ENCODE results near the gene RIPOR2. TPM values are rescaled to one million over a fixed set of nuclear protein-coding genes. Genes with fewer than 3 reads are reported as not detected.
A peak's percentile ranks its signal among the peaks of the same experiment; 100 is the strongest.

RIPOR2 gene
- total and polyA plus RNA-seq, 10 of the 15 experiments (the other 5 are each of a cell fraction or from before 2014, with no cell fraction given) = 22.2 to 48.2 (median 34.7) TPM

GRCh38 chr6:24936641-24937317 is 1.0 kb upstream of the RIPOR2 start (continued):
- no peak for TF ChIP-seq SREBF2 (IDR thresholded peaks at IDR 0.05; ENCODE audit: low read length)
- TF ChIP-seq CHD4 (IDR thresholded peaks at IDR 0.05) = no peak
- no peak for TF ChIP-seq KLF5 (IDR thresholded peaks at IDR 0.05; ENCODE audit: partially characterized antibody)
- TF ChIP-seq ESRRA (IDR thresholded peaks at IDR 0.05; ENCODE audit: low read length) = no peak
- no peak for TF ChIP-seq HCFC1 (IDR thresholded peaks at IDR 0.05; ENCODE audit: low read length)
- no peak for TF ChIP-seq SIX5 (IDR thresholded peaks at IDR 0.05; ENCODE audit: low read depth, low read length, severe bottlenecking)
- TF ChIP-seq MYC (IDR thresholded peaks at IDR 0.05; ENCODE audit: insufficient read depth, insufficient read length, insufficient replicate concordance, low read length, severe bottlenecking) = no peak
- no peak for TF ChIP-seq CEBPZ (IDR thresholded peaks at IDR 0.05; ENCODE audit: low read depth, low read length)
- peak; percentile 35; the same call in 1 of the 2 replicates for TF ChIP-seq ELK1 (IDR thresholded peaks at IDR 0.05; ENCODE audit: low read depth, low read length)
- no peak for TF ChIP-seq ZBTB40 (IDR thresholded peaks at IDR 0.05; ENCODE audit: borderline replicate concordance)
- no peak for TF ChIP-seq YBX1 (IDR thresholded peaks at IDR 0.05)
- no peak for TF ChIP-seq MTA3 (IDR thresholded peaks at IDR 0.05; ENCODE audit: borderline replicate concordance, low read length)
- TF ChIP-seq ZBTB11 (CRISPR knock-in tag; IDR thresholded peaks at IDR 0.05) = no peak
- peak; percentile 92; the same call in 1 of the 2 replicates for TF ChIP-seq STAT3 (IDR thresholded peaks at IDR 0.05; ENCODE audit: low read depth, low read length)
- 0 out of 2 replicates have a peak, but pooled peaks have one; percentile 41 for TF ChIP-seq RCOR1 (conservative IDR thresholded peaks at IDR 0.05; ENCODE audit: low read depth, low read length)
- peak; percentile 77 for TF ChIP-seq ZBED1 (IDR thresholded peaks at IDR 0.05; ENCODE audit: borderline replicate concordance)
- TF ChIP-seq CREM (IDR thresholded peaks at IDR 0.05; ENCODE audit: low read depth) = peak; percentile 86
- TF ChIP-seq JUND (IDR thresholded peaks at IDR 0.05; ENCODE audit: low read depth, low read length) = peak; percentile 91
- TF ChIP-seq NFYA (IDR thresholded peaks at IDR 0.05; ENCODE audit: borderline replicate concordance, low read depth, low read length) = no peak
